Measurements from ENCODE around the gene TSPAN16. TPM values are rescaled to one million over a fixed set of nuclear protein-coding genes. Genes with fewer than 3 reads are reported as not detected.
"Not testable (repeated sequence)": the region's sequence is repeated elsewhere in the genome, so short reads cannot be mapped to it uniquely, and the experiment has no call there.

TSPAN16 gene
- total RNA-seq, 1 donor from 2014 or later = not detected

GRCh38 chr19:11325544-11325943 lies 29.6 kb downstream of the TSPAN16 start:
- no peak for TF ChIP-seq CTCF (IDR thresholded peaks at IDR 0.05; ENCODE audit: partially characterized antibody, unreplicated experiment)
- H3K4me1 Mint-ChIP-seq (ENCODE audit: low read depth, unreplicated experiment) = peaks cover 9% of the 10 kb centered on the region
- no peak overlapping the region for H3K4me3 Mint-ChIP-seq (ENCODE audit: unreplicated experiment)
- H3K27ac Mint-ChIP-seq (ENCODE audit: unreplicated experiment) = no peak overlapping the region
- DNase-seq = no peak
- H3K36me3 Mint-ChIP-seq (ENCODE audit: unreplicated experiment) = no peaks in the 10 kb centered on the region
- H3K27me3 Mint-ChIP-seq (ENCODE audit: unreplicated experiment) = peaks cover 5% of the 10 kb centered on the region
- peaks cover 6% of the 10 kb centered on the region for H3K9me3 Mint-ChIP-seq (ENCODE audit: unreplicated experiment)

GRCh38 chr19:11330127-11330526 lies 34.2 kb downstream of the TSPAN16 start:
- H3K27me3 Mint-ChIP-seq (ENCODE audit: unreplicated experiment) = no peaks in the 10 kb centered on the region
- H3K36me3 Mint-ChIP-seq (ENCODE audit: unreplicated experiment) = peaks cover 2% of the 10 kb centered on the region
- no peak overlapping the region for H3K27ac Mint-ChIP-seq (ENCODE audit: unreplicated experiment)
- no peak for DNase-seq
- TF ChIP-seq CTCF (IDR thresholded peaks at IDR 0.05; ENCODE audit: partially characterized antibody, unreplicated experiment) = no peak
- H3K9me3 Mint-ChIP-seq (ENCODE audit: unreplicated experiment) = peaks cover 4% of the 10 kb centered on the region
- no peaks in the 10 kb centered on the region for H3K4me1 Mint-ChIP-seq (ENCODE audit: low read depth, unreplicated experiment)
- no peak overlapping the region for H3K4me3 Mint-ChIP-seq (ENCODE audit: unreplicated experiment)

GRCh38 chr19:11331502-11331901 lies 35.5 kb downstream of the TSPAN16 start:
- Mint-ChIP-seq H3K4me1 (ENCODE audit: low read depth, unreplicated experiment) (no peaks in the 10 kb centered on the region), H3K27me3 (ENCODE audit: unreplicated experiment) (no peaks in the 10 kb centered on the region), H3K4me3 (ENCODE audit: unreplicated experiment) (no peak overlapping the region), H3K9me3 (ENCODE audit: unreplicated experiment) (peaks cover 4% of the 10 kb centered on the region), H3K36me3 (ENCODE audit: unreplicated experiment) (peaks cover 7% of the 10 kb centered on the region), H3K27ac (ENCODE audit: unreplicated experiment) (no peak overlapping the region)
- TF ChIP-seq CTCF (IDR thresholded peaks at IDR 0.05; ENCODE audit: partially characterized antibody, unreplicated experiment) = no peak
- no peak for DNase-seq

- peaks cover 7% of the 10 kb centered on the region for H3K36me3 Mint-ChIP-seq (ENCODE audit: unreplicated experiment)
- DNase-seq = no peak
These were observed 36.9 kb downstream of the TSPAN16 start for GRCh38 chr19:11332822-11333221.

GRCh38 chr19:11333838-11334237 lies 37.9 kb downstream of the TSPAN16 start:
- H3K27me3 Mint-ChIP-seq (ENCODE audit: unreplicated experiment); H3K36me3 Mint-ChIP-seq (ENCODE audit: unreplicated experiment); H3K9me3 Mint-ChIP-seq (ENCODE audit: unreplicated experiment); DNase-seq; H3K4me1 Mint-ChIP-seq (ENCODE audit: low read depth, unreplicated experiment); H3K27ac Mint-ChIP-seq (ENCODE audit: unreplicated experiment); H3K4me3 Mint-ChIP-seq (ENCODE audit: unreplicated experiment): not testable (repeated sequence)

More at GRCh38 chr19:11332822-11333221, 36.9 kb downstream of the TSPAN16 start:
- H3K9me3 Mint-ChIP-seq (ENCODE audit: unreplicated experiment) = peaks cover 3% of the 10 kb centered on the region
- no peaks in the 10 kb centered on the region for H3K27me3 Mint-ChIP-seq (ENCODE audit: unreplicated experiment)
- H3K4me1 Mint-ChIP-seq (ENCODE audit: low read depth, unreplicated experiment) = peaks cover under 1% of the 10 kb centered on the region
- no peak overlapping the region for H3K4me3 Mint-ChIP-seq (ENCODE audit: unreplicated experiment)
- no peak for TF ChIP-seq CTCF (IDR thresholded peaks at IDR 0.05; ENCODE audit: partially characterized antibody, unreplicated experiment)
- H3K27ac Mint-ChIP-seq (ENCODE audit: unreplicated experiment) = no peak overlapping the region
